ENCODE results near the gene ZBTB42. TPM values are rescaled to one million over a fixed set of nuclear protein-coding genes. Genes with fewer than 3 reads are reported as not detected.

Gene ZBTB42
- total and polyA plus RNA-seq, 2 of the 13 experiments (the other 11 are each of a cell fraction or from before 2014, with no cell fraction given): 2.8 to 4.2 TPM

DNA sequence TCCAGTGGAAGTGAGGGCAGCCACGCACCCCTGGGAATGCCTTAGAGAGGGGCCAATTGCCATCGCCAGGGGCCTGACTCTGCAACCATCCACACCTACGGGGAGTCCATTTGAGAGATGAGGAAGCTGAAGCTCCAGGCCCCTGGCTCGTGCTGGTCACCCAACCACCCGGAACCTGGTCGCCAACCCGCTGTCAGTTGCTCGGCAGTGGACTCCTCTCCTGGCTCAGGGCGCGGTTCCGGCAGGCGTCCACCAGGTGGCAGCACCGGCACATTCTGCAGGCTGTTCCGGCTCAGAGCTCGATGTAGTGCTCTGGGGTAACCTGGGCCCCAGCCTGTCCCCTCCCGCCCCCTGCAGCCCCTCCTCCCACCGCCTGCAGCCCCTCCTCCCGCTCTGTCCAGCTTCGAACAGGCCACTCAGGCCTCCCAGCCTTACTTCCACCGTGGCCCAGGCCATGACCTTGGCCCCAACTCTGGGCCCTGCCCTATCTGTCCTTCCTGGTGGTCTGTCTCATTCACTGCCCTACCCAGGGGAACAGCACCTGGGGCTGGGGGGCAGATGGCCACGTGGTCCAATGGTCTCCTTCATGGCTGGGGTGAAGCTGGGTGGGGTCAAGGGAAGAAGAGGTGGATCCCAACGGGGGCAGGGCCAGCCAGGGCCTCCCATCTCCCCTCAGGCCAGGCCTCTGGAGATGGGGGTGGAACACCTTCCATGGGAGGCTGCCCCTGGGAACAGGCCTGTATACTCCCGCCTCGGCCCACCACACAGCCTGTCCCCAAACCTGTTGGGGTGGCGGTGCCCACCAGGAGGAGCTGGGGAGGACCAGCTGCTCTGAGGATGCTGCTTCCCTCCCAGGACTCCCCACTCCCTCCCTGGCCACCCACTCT lies 32.2 kb upstream of the ZBTB42 start (continued):
- TF ChIP-seq, protein P1, sequence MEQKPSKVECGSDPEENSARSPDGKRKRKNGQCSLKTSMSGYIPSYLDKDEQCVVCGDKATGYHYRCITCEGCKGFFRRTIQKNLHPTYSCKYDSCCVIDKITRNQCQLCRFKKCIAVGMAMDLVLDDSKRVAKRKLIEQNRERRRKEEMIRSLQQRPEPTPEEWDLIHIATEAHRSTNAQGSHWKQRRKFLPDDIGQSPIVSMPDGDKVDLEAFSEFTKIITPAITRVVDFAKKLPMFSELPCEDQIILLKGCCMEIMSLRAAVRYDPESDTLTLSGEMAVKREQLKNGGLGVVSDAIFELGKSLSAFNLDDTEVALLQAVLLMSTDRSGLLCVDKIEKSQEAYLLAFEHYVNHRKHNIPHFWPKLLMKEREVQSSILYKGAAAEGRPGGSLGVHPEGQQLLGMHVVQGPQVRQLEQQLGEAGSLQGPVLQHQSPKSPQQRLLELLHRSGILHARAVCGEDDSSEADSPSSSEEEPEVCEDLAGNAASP (CRISPR knock-in tag; IDR thresholded peaks at IDR 0.05; ENCODE audit: borderline replicate concordance): peak; percentile 60; the same call in 1 of the 2 replicates
- no peak for TF ChIP-seq ZNF75D (CRISPR knock-in tag; IDR thresholded peaks at IDR 0.05; ENCODE audit: borderline replicate concordance)
- TF ChIP-seq SIN3A (IDR thresholded peaks at IDR 0.05; ENCODE audit: borderline replicate concordance, low read depth, low read length): 0 out of 2 replicates have a peak, but pooled peaks have one; percentile 32
- TF ChIP-seq, protein P2, sequence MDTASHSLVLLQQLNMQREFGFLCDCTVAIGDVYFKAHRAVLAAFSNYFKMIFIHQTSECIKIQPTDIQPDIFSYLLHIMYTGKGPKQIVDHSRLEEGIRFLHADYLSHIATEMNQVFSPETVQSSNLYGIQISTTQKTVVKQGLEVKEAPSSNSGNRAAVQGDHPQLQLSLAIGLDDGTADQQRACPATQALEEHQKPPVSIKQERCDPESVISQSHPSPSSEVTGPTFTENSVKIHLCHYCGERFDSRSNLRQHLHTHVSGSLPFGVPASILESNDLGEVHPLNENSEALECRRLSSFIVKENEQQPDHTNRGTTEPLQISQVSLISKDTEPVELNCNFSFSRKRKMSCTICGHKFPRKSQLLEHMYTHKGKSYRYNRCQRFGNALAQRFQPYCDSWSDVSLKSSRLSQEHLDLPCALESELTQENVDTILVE (CRISPR knock-in tag; IDR thresholded peaks at IDR 0.05): 0 out of 2 replicates have a peak, but pooled peaks have one; percentile 42
- peak; percentile 62; the same call in 1 of the 2 replicates for TF ChIP-seq SNAPC2 (CRISPR knock-in tag; IDR thresholded peaks at IDR 0.05)
- TF ChIP-seq FOXP1 (IDR thresholded peaks at IDR 0.05): no peak
- TF ChIP-seq FOXP1 (CRISPR knock-in tag; IDR thresholded peaks at IDR 0.05): no peak
- no peak for TF ChIP-seq ZSCAN12 (CRISPR knock-in tag; IDR thresholded peaks at IDR 0.05)
- peak; percentile 20; the same call in 1 of the 2 replicates for TF ChIP-seq KDM5B (CRISPR knock-in tag; IDR thresholded peaks at IDR 0.05; ENCODE audit: borderline replicate concordance)
- TF ChIP-seq, protein P3, sequence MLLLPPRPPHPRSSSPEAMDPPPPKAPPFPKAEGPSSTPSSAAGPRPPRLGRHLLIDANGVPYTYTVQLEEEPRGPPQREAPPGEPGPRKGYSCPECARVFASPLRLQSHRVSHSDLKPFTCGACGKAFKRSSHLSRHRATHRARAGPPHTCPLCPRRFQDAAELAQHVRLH (CRISPR knock-in tag; IDR thresholded peaks at IDR 0.05; ENCODE audit: borderline replicate concordance, low read depth): peak; percentile 80; the same call in 1 of the 2 replicates
- TF ChIP-seq ZNF101 (CRISPR knock-in tag; IDR thresholded peaks at IDR 0.05; ENCODE audit: borderline replicate concordance, low read depth): no peak
- TF ChIP-seq, protein P4, sequence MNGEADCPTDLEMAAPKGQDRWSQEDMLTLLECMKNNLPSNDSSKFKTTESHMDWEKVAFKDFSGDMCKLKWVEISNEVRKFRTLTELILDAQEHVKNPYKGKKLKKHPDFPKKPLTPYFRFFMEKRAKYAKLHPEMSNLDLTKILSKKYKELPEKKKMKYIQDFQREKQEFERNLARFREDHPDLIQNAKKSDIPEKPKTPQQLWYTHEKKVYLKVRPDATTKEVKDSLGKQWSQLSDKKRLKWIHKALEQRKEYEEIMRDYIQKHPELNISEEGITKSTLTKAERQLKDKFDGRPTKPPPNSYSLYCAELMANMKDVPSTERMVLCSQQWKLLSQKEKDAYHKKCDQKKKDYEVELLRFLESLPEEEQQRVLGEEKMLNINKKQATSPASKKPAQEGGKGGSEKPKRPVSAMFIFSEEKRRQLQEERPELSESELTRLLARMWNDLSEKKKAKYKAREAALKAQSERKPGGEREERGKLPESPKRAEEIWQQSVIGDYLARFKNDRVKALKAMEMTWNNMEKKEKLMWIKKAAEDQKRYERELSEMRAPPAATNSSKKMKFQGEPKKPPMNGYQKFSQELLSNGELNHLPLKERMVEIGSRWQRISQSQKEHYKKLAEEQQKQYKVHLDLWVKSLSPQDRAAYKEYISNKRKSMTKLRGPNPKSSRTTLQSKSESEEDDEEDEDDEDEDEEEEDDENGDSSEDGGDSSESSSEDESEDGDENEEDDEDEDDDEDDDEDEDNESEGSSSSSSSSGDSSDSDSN (CRISPR knock-in tag; IDR thresholded peaks at IDR 0.05): peak; percentile 66
- TF ChIP-seq ZNF282 (IDR thresholded peaks at IDR 0.05; ENCODE audit: partially characterized antibody): no peak
- TF ChIP-seq ZFP1 (CRISPR knock-in tag; IDR thresholded peaks at IDR 0.05): no peak
- TF ChIP-seq HMGA1 (CRISPR knock-in tag; conservative IDR thresholded peaks at IDR 0.05): no peak
- TF ChIP-seq ZFP90 (CRISPR knock-in tag; IDR thresholded peaks at IDR 0.05; ENCODE audit: borderline replicate concordance): peak; percentile 79
- TF ChIP-seq, protein P5, sequence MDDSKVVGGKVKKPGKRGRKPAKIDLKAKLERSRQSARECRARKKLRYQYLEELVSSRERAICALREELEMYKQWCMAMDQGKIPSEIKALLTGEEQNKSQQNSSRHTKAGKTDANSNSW (CRISPR knock-in tag; IDR thresholded peaks at IDR 0.05; ENCODE audit: borderline replicate concordance): no peak
- no peak for TF ChIP-seq ZNF20 (CRISPR knock-in tag; IDR thresholded peaks at IDR 0.05)
- no peak for TF ChIP-seq ZFAT (CRISPR knock-in tag; conservative IDR thresholded peaks at IDR 0.05)
- TF ChIP-seq REPIN1 (CRISPR knock-in tag; IDR thresholded peaks at IDR 0.05; ENCODE audit: borderline replicate concordance, low read depth): peak; percentile 37; the same call in 1 of the 2 replicates
- peak; percentile 15; the same call in 1 of the 2 replicates for TF ChIP-seq ZNF292 (CRISPR knock-in tag; IDR thresholded peaks at IDR 0.05; ENCODE audit: borderline replicate concordance, low read depth)
- TF ChIP-seq ZNF232 (CRISPR knock-in tag; IDR thresholded peaks at IDR 0.05; ENCODE audit: borderline replicate concordance): no peak
- peak; percentile 57; the same call in 1 of the 2 replicates for TF ChIP-seq ZNF766 (CRISPR knock-in tag; IDR thresholded peaks at IDR 0.05; ENCODE audit: borderline replicate concordance)
- TF ChIP-seq REL (CRISPR knock-in tag; conservative IDR thresholded peaks at IDR 0.05): no peak
- no peak for TF ChIP-seq SYNCRIP (IDR thresholded peaks at IDR 0.05; ENCODE audit: insufficient read depth, low read depth, low read length)

All from HepG2 (cell line).